ENCODE results near the gene TTI1.

DNA sequence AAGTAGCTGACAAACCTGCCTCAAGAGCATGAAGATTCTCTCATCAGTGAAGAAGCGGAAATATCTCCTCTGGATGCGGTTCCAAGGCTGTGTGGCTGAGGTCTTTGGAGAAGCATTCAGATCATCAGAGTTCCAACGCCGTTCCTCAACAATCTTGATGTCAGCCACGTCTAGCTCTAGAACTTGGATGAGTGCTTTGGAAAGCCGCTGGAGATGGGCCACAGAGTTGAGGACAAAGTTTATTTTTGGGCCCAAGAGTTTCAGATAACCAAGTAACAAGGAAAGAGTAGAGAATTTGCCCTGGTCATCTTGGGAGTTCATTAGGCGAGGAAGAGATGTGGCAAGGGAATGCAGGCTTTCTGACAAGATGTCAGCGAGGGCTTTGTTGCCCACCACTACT, 20.9 kb downstream of the TTI1 start:
- TF ChIP-seq, protein P1, sequence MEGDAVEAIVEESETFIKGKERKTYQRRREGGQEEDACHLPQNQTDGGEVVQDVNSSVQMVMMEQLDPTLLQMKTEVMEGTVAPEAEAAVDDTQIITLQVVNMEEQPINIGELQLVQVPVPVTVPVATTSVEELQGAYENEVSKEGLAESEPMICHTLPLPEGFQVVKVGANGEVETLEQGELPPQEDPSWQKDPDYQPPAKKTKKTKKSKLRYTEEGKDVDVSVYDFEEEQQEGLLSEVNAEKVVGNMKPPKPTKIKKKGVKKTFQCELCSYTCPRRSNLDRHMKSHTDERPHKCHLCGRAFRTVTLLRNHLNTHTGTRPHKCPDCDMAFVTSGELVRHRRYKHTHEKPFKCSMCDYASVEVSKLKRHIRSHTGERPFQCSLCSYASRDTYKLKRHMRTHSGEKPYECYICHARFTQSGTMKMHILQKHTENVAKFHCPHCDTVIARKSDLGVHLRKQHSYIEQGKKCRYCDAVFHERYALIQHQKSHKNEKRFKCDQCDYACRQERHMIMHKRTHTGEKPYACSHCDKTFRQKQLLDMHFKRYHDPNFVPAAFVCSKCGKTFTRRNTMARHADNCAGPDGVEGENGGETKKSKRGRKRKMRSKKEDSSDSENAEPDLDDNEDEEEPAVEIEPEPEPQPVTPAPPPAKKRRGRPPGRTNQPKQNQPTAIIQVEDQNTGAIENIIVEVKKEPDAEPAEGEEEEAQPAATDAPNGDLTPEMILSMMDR (IDR thresholded peaks at IDR 0.05) = no peak
- TF ChIP-seq POLR2A (IDR thresholded peaks at IDR 0.05) = no peak

Data from prostate gland (tissue), 2 donors.